HEK293 (cell line): ENCODE measurements around the gene MAP1LC3C.

Source experiments
- CTCF ChIA-PET: fragments of 350-600 bp; formaldehyde crosslinking; extraction: SDS; loops from one replicate; lab custom pipeline; 2021; ENCODE audit warnings: antibody characterized with exemption; lab: Yijun Ruan, JAX
- POLR2A ChIA-PET: fragments of 300-600 bp; formaldehyde crosslinking; extraction: SDS; loops from one replicate; lab custom pipeline; 2020; ENCODE audit warnings: antibody characterized with exemption, inconsistent platforms; lab: Yijun Ruan, JAX
- H3K27ac ChIP-seq: fragments of 200-500 bp; sonication (Bioruptor generic); 2 replicates; pipeline ENCODE4 v1.5.1; 2014; ENCODE audit warnings: low read depth, low read length, control low read depth, inconsistent platforms; ENCODE audit errors: extremely low read depth
- H3K36me3 ChIP-seq, 2 experiments: fragments of 200-500 bp in 1 of 2; sonication (Bioruptor generic) in 1 of 2; 1 replicate in 1 of 2; 2 replicates in 1 of 2; pipeline ENCODE4 v1.5.1; 2014 to 2017; ENCODE audit warnings: inconsistent platforms in 2 of 2, low read length in 2 of 2; ENCODE audit not compliant: control insufficient read depth in 2 of 2, insufficient read depth in 1 of 2
- H3K4me1 ChIP-seq: fragments of 200-500 bp; sonication (Bioruptor generic); 2 replicates; pipeline ENCODE4 v1.5.1; 2014; ENCODE audit warnings: mild to moderate bottlenecking, low read length, inconsistent platforms; ENCODE audit not compliant: control insufficient read depth, insufficient read depth
- H3K4me3 ChIP-seq: 2 replicates; pipeline ENCODE4 v1.5.1; 2011; ENCODE audit warnings: low read depth, mild to moderate bottlenecking, control low read depth, low read length, moderate library complexity
- H3K9me3 ChIP-seq: fragments of 200-500 bp; sonication (Bioruptor generic); 2 replicates; pipeline ENCODE4 v1.5.1; 2014; ENCODE audit warnings: low read depth, low read length, inconsistent platforms; ENCODE audit not compliant: control insufficient read depth, insufficient read depth
- BCL11A ChIP-seq: fragments of 450-650 bp; formaldehyde crosslinking; IDR thresholded peaks from 2 replicates; pipeline ENCODE4 v1.5.1; 2016; ENCODE audit warnings: low read depth, missing biosample characterization, missing genetic modification characterization
- EGR2 ChIP-seq: fragments of 450-650 bp; formaldehyde crosslinking; IDR thresholded peaks from 2 replicates; pipeline ENCODE4 v1.5.1; 2016; ENCODE audit warnings: low read depth, missing biosample characterization, missing genetic modification characterization
- GLI2 ChIP-seq: fragments of 450-650 bp; formaldehyde crosslinking; IDR thresholded peaks from 2 replicates; pipeline ENCODE4; 2017; ENCODE audit warnings: missing biosample characterization, missing genetic modification characterization, low read depth, borderline replicate concordance
- MZF1 ChIP-seq: fragments of 450-650 bp; formaldehyde crosslinking; IDR thresholded peaks from 2 replicates; pipeline ENCODE4 v1.5.1; 2017; ENCODE audit warnings: missing biosample characterization, missing genetic modification characterization, borderline replicate concordance
- RBAK ChIP-seq: fragments of 450-650 bp; formaldehyde crosslinking; IDR thresholded peaks from 2 replicates; pipeline ENCODE4 v1.5.1; 2016; ENCODE audit warnings: missing biosample characterization, missing genetic modification characterization
- ZBTB20 ChIP-seq: fragments of 450-650 bp; formaldehyde crosslinking; IDR thresholded peaks from 2 replicates; pipeline ENCODE4 v1.5.1; 2016; ENCODE audit warnings: missing biosample characterization, missing genetic modification characterization
- ZFP69B ChIP-seq: fragments of 450-650 bp; formaldehyde crosslinking; IDR thresholded peaks from 2 replicates; pipeline ENCODE4 v1.5.1; 2016; ENCODE audit warnings: missing biosample characterization, missing genetic modification characterization
- ZNF155 ChIP-seq: fragments of 450-650 bp; formaldehyde crosslinking; IDR thresholded peaks from 2 replicates; pipeline ENCODE4 v1.5.1; 2016; ENCODE audit warnings: missing biosample characterization, missing genetic modification characterization
- ZNF19 ChIP-seq: fragments of 450-650 bp; formaldehyde crosslinking; IDR thresholded peaks from 2 replicates; pipeline ENCODE4; 2016; ENCODE audit warnings: missing biosample characterization, missing genetic modification characterization, low read depth
- ZNF266 ChIP-seq: fragments of 450-650 bp; formaldehyde crosslinking; IDR thresholded peaks from 2 replicates; pipeline ENCODE4 v1.5.1; 2016; ENCODE audit warnings: missing biosample characterization, missing genetic modification characterization, low read depth
- ZNF391 ChIP-seq: fragments of 450-650 bp; formaldehyde crosslinking; IDR thresholded peaks from 2 replicates; pipeline ENCODE4 v1.5.1; 2016; ENCODE audit warnings: low read depth, missing biosample characterization, missing genetic modification characterization, borderline replicate concordance
- ZNF426 ChIP-seq: fragments of 450-650 bp; formaldehyde crosslinking; IDR thresholded peaks from 2 replicates; pipeline ENCODE4 v1.5.1; 2017; ENCODE audit warnings: missing biosample characterization, missing genetic modification characterization, mild to moderate bottlenecking, inconsistent platforms, moderate library complexity
- ZNF473 ChIP-seq: fragments of 450-650 bp; formaldehyde crosslinking; IDR thresholded peaks from 2 replicates; pipeline ENCODE4 v1.5.1; 2017; ENCODE audit warnings: missing biosample characterization, missing genetic modification characterization
- ZNF571 ChIP-seq: fragments of 450-650 bp; formaldehyde crosslinking; IDR thresholded peaks from 2 replicates; pipeline ENCODE4 v1.5.0; 2017; ENCODE audit warnings: missing biosample characterization, missing genetic modification characterization
- ZNF596 ChIP-seq: fragments of 450-650 bp; IDR thresholded peaks from 2 replicates; pipeline ENCODE4 v1.5.0; 2018; ENCODE audit warnings: missing biosample characterization, mild to moderate bottlenecking, missing genetic modification characterization, moderate library complexity
- ZNF658 ChIP-seq: fragments of 450-650 bp; formaldehyde crosslinking; IDR thresholded peaks from 2 replicates; pipeline ENCODE4; 2016; ENCODE audit warnings: missing biosample characterization, missing genetic modification characterization
- ZNF768 ChIP-seq: fragments of 450-650 bp; formaldehyde crosslinking; IDR thresholded peaks from 2 replicates; pipeline ENCODE4 v1.5.1; 2018; ENCODE audit warnings: missing biosample characterization, mild to moderate bottlenecking, missing genetic modification characterization
- ZSCAN16 ChIP-seq: fragments of 450-650 bp; formaldehyde crosslinking; IDR thresholded peaks from 2 replicates; pipeline ENCODE4 v1.5.1; 2016; ENCODE audit warnings: missing biosample characterization, missing genetic modification characterization
- TF ChIP-seq, protein P1 (sequence below): fragments of 450-650 bp; formaldehyde crosslinking; conservative IDR thresholded peaks from 2 replicates; pipeline ENCODE4 v1.5.1; 2016; ENCODE audit warnings: low read depth, missing biosample characterization, missing genetic modification characterization
- TF ChIP-seq, protein P2 (sequence below): fragments of 450-650 bp; formaldehyde crosslinking; IDR thresholded peaks from 2 replicates; pipeline ENCODE4 v1.5.1; 2016; ENCODE audit warnings: missing biosample characterization, missing genetic modification characterization
- TF ChIP-seq, protein P3 (sequence below): fragments of 450-650 bp; formaldehyde crosslinking; optimal IDR thresholded peaks from 2 replicates; pipeline ENCODE3; 2016; ENCODE audit warnings: missing biosample characterization, mild to moderate bottlenecking, missing genetic modification characterization
- TF ChIP-seq, protein P4 (sequence below): fragments of 450-650 bp; IDR thresholded peaks from 2 replicates; pipeline ENCODE4 v1.5.1; 2018; ENCODE audit warnings: missing biosample characterization, missing genetic modification characterization
- TF ChIP-seq, protein P5 (sequence below): fragments of 450-650 bp; formaldehyde crosslinking; IDR thresholded peaks from 2 replicates; pipeline ENCODE4 v1.5.1; 2016; ENCODE audit warnings: missing biosample characterization, missing genetic modification characterization
- TF ChIP-seq, protein P6 (sequence below): fragments of 450-650 bp; formaldehyde crosslinking; IDR thresholded peaks from 2 replicates; pipeline ENCODE4 v1.5.1; 2016; ENCODE audit warnings: missing biosample characterization, missing genetic modification characterization

Gene MAP1LC3C

DNA sequence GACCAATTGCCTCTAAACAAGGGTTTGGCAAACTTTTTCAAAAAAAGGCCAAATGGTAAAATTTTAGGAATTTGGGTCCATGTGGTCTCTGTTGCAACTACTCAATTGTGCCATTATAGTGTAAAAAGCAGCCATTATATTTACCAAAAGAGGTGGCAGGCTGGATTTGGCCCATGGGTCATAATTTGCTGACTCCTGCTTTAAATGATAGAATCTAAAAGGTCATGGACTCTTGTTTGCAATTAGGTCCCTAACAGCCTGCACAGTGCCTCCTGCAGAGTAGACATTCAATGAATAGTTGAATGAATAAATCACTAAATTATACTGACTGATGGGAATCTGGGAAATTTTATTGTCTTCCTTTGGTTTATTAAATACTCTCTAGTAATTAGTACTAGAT is 35.2 kb downstream of the MAP1LC3C start (continued):
- TF ChIP-seq, protein P1, sequence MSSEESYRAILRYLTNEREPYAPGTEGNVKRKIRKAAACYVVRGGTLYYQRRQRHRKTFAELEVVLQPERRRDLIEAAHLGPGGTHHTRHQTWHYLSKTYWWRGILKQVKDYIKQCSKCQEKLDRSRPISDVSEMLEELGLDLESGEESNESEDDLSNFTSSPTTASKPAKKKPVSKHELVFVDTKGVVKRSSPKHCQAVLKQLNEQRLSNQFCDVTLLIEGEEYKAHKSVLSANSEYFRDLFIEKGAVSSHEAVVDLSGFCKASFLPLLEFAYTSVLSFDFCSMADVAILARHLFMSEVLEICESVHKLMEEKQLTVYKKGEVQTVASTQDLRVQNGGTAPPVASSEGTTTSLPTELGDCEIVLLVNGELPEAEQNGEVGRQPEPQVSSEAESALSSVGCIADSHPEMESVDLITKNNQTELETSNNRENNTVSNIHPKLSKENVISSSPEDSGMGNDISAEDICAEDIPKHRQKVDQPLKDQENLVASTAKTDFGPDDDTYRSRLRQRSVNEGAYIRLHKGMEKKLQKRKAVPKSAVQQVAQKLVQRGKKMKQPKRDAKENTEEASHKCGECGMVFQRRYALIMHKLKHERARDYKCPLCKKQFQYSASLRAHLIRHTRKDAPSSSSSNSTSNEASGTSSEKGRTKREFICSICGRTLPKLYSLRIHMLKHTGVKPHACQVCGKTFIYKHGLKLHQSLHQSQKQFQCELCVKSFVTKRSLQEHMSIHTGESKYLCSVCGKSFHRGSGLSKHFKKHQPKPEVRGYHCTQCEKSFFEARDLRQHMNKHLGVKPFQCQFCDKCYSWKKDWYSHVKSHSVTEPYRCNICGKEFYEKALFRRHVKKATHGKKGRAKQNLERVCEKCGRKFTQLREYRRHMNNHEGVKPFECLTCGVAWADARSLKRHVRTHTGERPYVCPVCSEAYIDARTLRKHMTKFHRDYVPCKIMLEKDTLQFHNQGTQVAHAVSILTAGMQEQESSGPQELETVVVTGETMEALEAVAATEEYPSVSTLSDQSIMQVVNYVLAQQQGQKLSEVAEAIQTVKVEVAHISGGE, result no peak
- TF ChIP-seq, protein P2, sequence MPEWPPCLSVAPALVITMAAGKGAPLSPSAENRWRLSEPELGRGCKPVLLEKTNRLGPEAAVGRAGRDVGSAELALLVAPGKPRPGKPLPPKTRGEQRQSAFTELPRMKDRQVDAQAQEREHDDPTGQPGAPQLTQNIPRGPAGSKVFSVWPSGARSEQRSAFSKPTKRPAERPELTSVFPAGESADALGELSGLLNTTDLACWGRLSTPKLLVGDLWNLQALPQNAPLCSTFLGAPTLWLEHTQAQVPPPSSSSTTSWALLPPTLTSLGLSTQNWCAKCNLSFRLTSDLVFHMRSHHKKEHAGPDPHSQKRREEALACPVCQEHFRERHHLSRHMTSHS, result no peak
- no peak for TF ChIP-seq ZSCAN16 (tag by site-specific recombination)
- TF ChIP-seq EGR2, result no peak
- no peak for TF ChIP-seq ZNF391 (tag by site-specific recombination)
- TF ChIP-seq, protein P3, sequence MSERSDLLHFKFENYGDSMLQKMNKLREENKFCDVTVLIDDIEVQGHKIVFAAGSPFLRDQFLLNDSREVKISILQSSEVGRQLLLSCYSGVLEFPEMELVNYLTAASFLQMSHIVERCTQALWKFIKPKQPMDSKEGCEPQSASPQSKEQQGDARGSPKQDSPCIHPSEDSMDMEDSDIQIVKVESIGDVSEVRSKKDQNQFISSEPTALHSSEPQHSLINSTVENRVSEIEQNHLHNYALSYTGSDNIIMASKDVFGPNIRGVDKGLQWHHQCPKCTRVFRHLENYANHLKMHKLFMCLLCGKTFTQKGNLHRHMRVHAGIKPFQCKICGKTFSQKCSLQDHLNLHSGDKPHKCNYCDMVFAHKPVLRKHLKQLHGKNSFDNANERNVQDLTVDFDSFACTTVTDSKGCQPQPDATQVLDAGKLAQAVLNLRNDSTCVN (tag by site-specific recombination), result no peak

DNA sequence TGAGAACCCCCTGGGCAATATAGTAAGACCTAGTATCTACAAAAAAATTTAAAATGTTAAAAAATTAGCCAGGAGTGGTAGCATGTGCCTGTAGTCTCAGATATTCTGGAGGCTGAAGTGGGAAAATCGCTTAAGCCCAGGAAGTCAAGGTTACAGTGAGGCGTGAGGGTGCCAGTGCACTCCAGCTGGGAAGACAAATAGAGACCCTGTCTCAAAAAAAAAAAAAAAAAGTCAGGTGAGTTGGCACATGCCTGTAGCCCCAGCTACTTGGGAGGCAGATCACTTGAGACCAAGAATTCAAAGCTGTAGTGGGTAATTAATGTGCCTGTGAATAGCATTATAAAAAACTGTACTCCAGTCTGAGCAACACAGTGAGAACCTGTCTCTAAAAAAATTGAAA is 36.7 kb downstream of the MAP1LC3C start:
- H3K27ac ChIP-seq, result no peak overlapping the region
- H3K9me3 ChIP-seq, result no peaks in the 10 kb centered on the region
- TF ChIP-seq ZNF596 (tag by site-specific recombination), result no peak
- TF ChIP-seq ZNF155 (tag by site-specific recombination), result no peak
- TF ChIP-seq ZNF473 (tag by site-specific recombination), result no peak
- TF ChIP-seq, protein P4, sequence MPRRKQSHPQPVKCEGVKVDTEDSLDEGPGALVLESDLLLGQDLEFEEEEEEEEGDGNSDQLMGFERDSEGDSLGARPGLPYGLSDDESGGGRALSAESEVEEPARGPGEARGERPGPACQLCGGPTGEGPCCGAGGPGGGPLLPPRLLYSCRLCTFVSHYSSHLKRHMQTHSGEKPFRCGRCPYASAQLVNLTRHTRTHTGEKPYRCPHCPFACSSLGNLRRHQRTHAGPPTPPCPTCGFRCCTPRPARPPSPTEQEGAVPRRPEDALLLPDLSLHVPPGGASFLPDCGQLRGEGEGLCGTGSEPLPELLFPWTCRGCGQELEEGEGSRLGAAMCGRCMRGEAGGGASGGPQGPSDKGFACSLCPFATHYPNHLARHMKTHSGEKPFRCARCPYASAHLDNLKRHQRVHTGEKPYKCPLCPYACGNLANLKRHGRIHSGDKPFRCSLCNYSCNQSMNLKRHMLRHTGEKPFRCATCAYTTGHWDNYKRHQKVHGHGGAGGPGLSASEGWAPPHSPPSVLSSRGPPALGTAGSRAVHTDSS (tag by site-specific recombination), result no peak
- no peak for TF ChIP-seq ZNF658 (tag by site-specific recombination)
- no peak for TF ChIP-seq ZNF426 (tag by site-specific recombination)
- TF ChIP-seq MZF1, result no peak
- TF ChIP-seq ZBTB20 (tag by site-specific recombination), result no peak
- TF ChIP-seq ZNF266 (tag by site-specific recombination), result no peak
- TF ChIP-seq ZFP69B (tag by site-specific recombination), result no peak
- TF ChIP-seq ZNF768, result no peak
- no peak for TF ChIP-seq BCL11A (tag by site-specific recombination)
- TF ChIP-seq, protein P5, sequence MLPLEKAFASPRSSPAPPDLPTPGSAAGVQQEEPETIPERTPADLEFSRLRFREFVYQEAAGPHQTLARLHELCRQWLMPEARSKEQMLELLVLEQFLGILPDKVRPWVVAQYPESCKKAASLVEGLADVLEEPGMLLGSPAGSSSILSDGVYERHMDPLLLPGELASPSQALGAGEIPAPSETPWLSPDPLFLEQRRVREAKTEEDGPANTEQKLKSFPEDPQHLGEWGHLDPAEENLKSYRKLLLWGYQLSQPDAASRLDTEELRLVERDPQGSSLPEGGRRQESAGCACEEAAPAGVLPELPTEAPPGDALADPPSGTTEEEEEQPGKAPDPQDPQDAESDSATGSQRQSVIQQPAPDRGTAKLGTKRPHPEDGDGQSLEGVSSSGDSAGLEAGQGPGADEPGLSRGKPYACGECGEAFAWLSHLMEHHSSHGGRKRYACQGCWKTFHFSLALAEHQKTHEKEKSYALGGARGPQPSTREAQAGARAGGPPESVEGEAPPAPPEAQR (tag by site-specific recombination), result no peak
- TF ChIP-seq RBAK (tag by site-specific recombination), result no peak
- no peak for TF ChIP-seq GLI2
- TF ChIP-seq, protein P6, sequence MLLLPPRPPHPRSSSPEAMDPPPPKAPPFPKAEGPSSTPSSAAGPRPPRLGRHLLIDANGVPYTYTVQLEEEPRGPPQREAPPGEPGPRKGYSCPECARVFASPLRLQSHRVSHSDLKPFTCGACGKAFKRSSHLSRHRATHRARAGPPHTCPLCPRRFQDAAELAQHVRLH (tag by site-specific recombination), result no peak
- no peak for TF ChIP-seq ZNF19 (tag by site-specific recombination)
- TF ChIP-seq ZNF571 (tag by site-specific recombination), result no peak
- POLR2A ChIA-PET, result no interaction called here
- no peaks in the 10 kb centered on the region for H3K4me1 ChIP-seq
- H3K36me3 ChIP-seq, result no peaks in the 10 kb centered on the region
- CTCF ChIA-PET, result interaction anchor here (1.1 kb wide), 1 partner anchor 11 kb away, joined by 3 read pairs; no protein-coding TSS in a partner anchor
- H3K4me3 ChIP-seq, result no peak overlapping the region
